ENCODE measurements around the gene CSPG4.
A peak's percentile ranks its signal among the peaks of the same experiment; 100 is the strongest.
"Not testable (repeated sequence)": the region's sequence is repeated elsewhere in the genome, so short reads cannot be mapped to it uniquely, and the experiment has no call there.

The CSPG4 gene

DNA sequence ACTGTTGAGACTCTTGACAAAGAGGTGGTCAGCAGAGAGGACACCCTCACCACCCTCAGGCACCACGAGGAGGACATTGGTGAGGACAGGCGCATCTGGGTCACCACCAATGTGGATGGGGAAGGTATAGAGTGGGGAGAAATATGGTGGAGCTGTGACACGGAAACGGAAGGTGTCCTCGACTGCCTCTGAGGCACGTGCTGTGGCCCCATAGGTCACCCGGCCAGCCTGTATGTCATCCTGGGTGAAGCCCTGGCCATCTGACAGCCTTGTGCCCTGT is 24.4 kb downstream of the CSPG4 start:
- no peak for DNase-seq

DNA sequence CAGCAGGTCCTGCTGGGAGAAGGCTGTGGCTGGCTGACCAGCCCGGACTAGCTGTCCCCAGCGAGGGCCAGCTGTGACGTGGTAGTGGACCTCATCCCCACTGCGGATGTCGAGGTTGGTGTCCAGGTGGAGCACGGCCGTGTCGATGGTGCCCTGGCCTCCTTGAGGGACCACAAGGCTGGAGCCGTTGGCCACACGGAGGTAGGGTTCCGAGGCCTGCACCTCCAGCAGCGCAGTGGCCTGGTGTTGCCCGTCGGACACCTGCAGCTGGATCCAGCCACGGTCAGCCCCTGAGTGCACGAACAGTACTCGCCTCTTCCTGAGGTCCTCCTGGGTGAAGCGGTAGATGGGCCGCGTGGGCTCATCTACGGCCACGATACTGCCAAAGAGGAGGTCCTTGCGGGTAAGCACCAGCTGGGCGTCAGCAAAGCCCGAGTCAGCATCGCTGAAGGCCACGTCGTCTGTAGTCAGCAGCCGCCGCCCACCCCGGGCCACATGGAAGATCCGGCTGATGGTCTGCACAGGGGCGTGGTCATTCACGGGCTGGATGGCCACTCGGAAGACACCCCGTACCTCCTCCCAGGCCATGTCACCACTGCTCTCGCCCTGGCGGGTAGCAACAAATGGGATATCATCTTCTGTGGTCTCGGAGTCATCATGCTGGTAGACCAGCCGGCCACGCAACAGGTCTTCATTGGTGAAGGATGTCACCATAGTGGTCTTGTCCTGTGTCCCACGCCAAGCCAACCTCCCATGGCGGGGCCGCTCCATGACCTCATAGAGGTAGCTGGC is 25.0 kb downstream of the CSPG4 start:
- no peak for DNase-seq

DNA sequence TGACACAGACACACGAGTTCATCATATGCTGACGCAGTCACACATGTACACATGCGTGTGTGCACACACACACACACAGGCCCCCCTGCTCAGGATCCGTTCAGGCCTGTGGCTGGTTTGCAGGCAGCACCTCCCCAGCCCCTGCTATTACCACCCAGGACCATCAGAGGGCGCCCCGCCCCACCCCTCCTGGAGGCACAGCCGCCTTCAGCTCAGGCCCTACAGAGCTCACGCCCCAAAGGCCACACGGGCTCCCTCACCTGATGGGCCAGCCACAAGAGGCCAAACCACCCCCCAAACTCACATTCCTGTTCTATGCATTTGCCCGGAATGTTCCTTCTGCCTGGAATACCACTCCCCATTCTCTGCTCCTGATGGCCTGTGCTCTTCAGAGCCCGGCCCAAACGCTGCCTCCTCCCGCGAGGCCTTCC is 26.4 kb downstream of the CSPG4 start:
- DNase-seq, result peak; percentile 62

DNA sequence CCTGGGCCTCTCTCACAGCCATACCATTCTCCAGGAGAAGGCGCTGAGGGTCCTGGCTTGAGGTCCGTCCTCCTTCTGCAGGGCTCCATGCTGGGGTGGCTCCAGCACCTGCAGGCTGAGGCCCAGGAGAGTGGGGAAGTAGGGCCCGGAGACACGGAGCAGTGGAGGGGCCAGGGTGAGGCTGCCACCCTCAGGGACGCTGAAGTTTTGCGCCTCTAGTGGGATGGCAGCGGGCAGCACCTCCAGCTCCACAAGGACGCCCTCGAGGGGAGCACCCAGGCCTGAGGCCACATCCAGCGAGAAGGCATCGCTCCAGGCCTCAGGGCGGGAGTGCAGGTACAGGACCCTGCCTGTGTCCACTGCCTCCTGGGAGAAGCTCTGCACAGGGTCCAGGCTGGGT is 27.5 kb downstream of the CSPG4 start:
- DNase-seq, result no peak

DNA sequence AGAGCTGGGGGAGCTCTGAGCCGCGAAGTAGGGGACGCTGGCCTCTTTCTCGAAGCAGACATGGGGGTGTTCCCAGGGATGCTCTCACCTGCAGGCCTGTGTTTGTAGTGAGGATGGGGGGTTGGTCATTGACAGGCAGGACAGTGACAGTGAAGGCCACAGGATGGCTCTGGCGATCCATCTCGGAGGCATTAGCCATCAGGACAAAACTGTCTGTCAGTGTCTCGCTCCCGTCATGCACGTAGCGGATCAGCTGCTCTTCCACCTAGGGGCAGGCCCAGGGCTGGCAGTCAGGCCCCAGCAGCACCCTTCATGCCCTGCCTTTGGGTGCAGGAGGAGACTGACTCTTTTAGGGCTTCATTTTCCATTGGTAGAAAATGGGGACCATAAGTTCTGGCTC is 28.0 kb downstream of the CSPG4 start:
- DNase-seq, result no peak

DNA sequence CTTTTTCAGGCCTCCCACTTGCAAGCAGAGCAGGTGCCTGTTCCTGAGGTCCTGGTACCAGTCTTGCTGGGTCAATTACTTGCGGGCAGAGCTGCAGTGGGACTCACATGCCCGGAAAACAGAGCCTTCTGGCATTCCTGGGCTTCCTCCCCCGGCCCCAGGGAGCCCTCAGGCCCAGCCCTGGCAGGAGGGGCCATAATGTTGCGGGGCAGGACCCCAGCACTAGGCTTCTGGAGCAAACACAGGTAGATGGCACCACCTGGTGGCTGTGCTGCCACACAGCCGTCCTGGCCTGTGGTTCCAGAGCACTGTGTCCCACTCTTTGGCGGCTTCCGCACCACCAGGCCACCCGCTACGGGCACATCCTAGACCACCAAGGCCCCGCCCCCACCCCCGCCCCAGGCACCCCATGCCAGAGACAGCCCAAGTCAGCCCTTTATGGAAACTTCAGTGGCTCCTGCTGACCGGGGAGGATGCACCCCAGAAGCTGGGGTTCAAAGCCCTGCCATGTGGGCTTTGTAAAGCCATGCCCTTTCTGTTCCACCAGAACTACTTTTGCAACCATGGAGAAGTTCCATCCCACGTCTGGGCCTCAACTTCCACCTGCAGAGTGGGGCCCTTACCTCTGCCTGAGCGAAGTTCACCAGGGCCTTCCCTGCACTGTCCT is 28.9 kb downstream of the CSPG4 start:
- DNase-seq, result peak; percentile 47

DNA sequence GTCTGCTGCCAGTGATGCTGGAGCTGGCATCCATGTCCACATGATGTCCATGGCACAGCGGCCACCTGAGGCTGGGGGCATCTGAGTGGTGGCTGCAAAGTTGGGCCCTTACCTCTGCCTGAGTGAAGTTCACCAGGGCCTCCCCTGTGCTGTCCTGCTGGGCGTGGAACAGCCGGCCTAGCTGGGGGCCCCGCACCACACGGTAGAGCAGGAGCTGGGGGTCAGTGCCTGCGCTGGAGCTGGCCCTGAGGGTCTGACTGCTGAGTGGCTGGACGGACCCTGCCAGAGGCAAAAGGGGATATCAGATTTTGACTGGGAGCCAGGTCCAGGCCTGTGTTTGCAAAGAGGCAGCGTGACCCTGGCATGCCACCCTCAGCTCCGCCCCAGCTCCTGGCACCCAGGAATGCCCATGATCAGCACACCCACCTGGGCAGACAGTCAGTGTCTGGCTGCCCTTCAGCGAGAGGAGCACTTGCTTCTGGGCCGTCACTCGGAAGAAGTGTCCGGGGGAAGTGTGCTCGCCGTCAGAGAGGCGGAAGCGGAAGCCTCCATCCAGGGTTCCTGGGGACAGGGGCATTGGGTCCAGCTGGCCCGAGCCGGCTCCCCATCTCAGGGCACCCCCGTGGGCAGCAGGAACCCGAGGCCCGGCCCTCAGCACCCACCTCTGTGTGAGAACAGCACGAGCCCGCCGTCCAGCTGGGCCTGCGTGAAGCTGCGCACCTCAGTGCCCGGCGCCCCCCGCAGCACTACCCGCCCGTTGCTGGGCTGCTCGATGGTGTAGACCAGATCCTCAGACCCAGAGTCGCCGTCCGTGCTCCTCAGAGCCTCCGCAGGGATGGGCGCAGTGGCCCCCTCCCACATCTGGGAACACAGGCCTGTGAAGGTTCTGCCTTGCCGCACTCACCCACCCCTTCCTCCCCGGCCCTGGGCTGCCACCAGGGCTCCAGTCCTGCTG is 30.2 kb downstream of the CSPG4 start:
- DNase-seq, result no peak

DNA sequence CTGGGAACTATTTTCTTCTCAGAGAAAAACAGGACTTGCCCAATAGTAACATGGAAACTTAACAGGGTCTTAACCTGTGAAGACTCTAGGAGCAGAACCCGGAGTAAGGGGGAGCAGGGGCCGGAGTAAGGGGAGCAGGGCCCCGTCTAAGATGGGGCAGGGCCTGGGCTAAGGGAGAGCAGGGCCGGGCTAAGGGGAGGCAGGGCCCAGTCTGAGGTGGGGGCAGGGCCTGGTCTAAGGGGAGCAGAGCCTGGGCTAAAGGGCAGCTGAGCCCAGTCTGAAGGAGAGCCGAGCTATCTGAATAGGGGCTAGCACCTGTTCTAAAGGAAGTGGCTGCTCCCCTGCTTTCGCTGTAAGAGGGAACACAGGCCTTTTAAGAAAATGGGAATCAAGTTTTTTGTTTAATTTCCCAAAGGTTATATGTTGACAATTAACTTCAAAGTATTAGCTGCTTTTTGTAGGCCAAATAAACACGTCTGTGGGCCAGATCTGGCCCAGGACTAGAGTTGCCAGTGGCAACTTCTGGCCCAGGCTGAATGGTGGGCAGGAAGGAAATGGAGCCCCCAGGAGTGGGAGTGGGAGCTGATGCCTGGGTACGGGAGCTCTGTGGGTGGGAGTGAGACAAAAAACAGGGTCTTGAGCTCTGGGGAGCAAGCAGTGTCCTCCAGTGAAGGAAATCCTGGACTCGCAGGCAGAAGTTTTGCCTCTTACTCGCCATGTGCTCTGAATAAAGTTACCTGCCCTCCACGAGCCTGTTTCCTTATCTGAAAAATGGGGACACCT is 32.5 kb downstream of the CSPG4 start:
- DNase-seq, result no peak

DNA sequence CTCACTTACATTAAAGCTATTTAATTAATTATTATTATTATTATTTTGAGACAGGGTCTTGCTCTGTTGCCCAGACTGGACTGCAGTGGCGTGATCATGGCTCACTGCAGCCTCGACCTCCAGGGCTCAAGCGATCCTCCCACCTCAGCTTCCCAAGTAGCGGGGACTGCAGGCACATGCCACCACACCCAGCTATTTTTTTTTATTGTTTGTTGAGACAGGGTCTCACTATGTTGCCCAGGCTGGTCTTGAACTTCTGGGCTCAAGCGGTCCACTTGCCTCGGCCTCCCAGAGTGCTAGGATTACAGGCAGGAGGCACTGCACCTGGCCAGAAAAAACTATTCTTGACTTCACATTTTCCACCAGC is 34.3 kb downstream of the CSPG4 start:
- DNase-seq, result not testable (repeated sequence)

DNA sequence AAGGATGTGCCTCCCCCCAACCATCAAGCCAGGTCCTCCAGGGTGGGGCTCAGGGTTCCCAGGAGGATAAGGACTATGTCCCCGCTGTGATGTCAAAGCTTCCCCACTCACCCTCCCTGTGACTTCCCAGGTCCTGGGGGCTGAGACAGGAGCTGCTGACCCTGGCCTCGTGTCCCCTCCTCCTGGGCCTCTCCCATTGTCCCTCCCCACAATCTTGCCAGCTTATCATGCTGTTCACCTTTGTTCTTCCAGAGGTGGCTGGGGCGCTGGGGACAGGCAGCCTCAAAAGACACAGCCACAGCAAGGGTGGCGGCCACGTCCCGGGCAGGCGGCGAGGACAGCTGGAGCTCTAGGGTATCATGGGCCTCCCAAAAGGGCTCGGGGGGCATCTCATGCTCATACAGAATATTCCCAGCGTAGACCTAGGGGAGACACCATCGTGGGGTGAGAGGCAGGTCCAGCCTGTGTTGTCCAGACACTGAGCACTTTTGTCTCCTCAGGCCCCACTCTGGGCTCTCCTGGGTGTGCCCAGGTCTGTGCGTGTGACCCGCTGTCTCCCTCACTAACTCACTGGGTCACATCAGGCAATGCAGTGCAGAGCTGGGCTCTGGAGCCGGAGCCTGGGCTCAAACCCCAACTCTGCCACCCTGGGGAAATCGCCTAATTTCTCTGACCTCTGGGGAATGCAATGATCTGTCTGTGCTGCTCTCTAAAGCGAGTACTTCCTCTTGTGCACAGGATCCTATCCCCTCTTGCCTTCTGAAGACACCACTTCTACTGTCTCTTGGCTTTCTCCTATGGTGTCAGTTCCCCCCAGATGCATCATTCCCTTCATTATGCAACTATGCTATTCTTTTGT is 35.0 kb downstream of the CSPG4 start:
- DNase-seq, result no peak

DNA sequence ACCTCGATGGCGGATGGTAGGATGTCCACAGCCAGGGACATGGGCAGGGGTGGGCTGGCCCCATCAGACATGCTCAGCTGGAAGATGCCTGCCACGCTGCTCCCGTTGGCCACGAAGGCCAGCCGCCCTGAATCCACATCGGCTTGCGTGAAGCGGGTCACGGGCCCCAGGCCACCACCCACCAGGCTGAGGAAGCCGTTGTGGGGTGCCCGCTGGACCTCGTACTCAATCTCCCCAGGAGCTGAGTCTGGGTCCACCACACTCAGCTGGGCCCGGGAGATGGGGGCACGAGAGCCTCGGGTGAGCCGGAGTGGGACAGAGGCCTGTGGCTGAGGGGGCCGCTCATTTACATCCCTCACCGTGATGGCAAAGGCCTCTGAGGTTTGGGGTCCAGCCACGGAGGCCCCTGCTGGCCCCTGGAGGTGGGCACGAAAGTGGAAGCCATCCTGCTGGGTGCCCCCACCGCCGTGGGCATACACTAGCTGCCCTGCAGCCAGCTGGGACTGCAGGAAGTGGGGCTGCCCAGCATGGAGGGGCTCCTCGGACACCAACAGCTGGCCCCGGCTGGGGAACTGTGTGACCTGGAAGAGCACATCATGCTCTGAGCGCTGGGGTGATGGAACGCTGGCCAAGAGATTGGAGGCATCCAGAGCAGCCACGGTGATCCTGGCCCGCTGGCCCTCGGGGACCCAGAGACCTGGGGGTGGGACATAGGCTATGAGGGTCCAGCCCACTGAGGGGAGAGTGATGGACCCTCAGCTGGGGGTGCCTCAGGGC is 35.8 kb downstream of the CSPG4 start:
- DNase-seq, result no peak

DNA sequence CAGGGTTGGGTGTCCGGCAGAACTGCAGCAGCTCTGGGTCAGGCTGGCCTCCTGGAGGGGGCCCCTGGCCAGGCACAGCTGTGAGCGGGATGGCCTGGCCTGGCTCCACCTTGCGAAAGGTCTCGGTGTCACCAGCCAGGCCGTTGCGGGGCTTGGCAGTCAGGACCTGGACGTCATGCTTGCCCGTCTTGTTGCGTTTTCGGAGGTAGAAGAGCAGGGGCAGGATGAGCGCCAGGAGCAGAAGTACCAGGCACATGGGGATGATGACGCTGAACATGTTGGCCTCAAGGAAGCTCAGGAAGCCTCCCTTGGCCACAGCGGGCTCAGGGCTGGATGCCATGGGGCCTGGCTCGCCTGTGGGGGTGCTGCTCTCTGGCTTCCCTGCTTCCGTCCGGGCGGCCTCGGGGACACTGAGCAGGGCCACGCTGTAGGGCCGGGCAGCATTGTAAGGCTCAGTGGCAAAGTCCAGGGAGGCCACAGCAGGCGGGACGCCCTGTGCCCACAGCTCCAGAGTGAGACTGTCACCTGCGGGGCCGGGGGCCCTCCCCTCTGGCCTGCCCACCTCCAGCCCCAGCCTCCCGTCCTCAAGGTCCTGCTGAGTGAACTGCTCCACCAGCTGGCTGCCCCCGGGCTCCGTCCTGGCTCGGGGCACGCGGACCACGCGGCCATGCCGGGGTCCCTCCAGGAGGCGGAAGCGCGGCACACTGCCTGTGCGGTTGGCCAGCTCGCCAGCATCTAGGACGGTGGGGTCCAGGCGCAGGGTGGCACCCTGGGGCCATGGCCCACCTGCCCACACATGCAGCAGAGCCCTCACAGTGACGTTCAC is 36.9 kb downstream of the CSPG4 start:
- DNase-seq, result no peak

DNA sequence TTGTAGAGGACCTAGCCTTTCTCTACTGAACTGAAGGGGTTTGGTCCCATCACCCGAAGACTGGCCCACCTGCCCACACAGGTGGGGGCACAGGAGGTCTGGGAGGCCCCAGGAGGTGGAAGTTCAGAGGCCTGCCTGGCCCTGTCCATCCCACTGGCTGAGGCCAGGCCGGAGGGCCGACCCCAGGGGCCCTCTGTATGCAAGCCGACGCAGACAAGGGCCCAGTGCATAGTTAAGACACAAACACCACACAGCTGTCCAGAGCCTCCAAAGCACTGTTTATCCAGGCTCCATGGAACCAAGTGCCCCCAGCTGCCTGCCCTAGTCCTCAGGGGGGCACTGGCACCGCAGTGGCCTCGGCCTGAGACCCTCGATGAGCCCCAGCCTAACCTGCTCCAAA is 38.3 kb downstream of the CSPG4 start:
- no peak for DNase-seq

DNA sequence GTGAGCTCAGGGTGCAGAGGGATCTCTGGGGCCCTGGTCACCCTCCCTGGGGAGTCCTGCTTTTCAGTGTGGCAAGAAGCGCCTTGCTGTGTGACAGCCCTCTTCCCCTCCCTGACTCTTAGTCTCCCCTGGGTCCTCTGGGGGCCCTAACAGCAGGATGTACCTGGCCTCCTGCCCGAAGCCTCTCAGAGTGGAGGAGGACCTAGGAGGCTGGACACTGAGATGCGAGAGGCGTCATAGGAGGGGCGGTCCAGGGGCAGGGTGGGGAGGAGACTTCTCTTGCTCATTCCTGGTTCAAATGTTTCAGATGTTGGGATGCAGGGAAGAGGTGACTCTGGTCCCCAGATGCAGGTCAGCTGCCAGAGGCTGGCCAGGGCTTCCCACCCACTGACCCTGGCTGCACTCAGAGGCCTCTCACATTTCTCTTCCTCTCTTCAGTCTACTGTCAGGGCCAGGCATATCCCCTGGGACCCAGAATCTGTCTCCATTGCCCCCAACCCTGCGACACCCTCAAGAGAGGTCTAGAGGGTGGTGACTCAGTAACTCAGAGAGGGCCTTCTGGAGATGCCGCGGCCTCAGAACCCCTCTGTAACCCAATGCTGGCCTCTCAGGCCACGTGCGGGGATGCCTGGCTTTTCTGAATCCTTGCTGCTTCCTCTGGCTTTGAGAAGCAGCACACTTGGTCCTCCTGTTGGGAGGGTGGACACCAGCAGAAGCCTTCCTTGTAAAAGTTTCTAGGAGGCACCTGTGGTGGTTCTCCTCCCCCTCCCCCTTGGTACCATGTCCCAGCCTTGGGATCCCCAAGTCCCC is 39.0 kb downstream of the CSPG4 start:
- peak; percentile 75 for DNase-seq

DNA sequence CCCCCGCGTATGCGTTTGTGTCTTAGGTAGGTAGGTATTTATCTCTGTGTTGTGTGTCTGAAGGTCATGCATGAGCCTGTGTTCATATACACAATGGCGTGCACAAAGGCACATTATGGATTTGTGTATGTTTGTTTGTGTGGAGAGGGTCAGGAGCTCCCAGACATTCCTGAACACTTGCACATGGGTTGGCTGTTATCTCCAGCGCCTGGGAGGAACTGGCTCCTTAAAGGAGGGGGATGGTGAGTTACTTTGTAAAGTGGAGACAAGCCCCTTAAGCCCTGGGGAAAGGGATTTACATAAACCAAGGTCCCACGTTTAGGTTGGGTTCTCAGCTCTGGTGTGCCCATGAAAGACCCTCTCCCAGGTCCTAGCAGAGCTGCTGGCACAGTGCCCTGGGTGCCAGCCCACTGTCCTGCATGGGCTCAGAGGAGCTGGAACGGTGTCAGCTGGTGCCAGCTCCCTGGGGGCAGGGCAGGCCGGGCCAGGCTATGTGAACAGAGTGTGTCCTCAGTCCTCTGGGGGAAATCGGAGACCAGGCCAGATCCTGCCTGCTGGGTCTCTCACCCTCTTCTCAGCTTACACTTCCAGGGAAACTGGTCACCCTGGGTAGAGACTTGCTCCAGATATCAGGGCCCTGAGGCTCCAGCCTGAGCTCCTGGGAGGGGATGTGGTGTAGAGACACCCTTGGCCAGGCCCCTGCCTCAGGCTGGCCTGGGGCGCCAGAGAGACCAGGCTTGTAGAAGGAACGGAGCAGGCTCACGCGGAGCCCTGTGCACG is 39.8 kb downstream of the CSPG4 start:
- DNase-seq, result peak; percentile 85

DNA sequence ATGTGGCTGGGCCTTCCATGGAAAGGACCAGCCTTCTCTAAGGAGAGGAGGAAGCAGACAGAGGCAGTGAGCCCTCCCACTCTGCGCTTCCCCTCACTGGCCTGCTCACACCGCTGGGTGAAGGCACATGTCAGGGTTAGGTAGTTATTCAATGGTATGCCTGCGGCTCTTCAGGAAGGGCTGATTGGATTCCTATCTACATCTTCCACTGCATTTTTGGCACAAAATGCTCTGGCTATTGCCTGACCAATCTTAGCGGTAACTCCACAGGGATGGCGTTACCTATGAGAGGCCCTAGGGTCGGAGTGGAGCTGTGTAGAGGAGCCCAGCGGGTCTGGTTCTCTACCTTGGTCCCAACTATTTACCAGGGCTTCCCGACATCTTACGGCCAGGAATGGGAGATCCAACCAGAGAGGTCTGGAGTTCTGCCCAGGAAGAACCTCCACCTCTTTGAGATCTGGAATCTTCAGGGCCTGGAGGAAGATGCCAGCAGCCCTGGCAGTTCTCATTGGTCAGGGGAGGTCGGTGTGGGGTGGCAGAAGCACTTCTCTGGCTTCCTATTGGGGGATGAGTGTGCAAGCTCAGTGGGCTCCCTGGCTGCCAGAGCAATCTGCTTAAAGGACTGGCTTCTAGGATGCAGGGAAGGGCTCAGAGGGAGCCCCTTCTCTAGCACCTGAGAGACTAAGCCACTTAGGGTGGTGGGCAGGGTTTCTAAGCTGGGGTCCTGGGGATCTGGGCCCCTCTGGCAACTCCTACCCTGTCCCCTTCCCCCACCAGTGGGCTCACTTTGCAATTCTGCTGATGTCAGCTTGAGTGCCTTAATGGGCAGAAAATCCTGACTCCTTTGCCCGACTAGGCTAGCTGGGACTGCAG is 40.7 kb downstream of the CSPG4 start:
- DNase-seq, result peak; percentile 38

DNA sequence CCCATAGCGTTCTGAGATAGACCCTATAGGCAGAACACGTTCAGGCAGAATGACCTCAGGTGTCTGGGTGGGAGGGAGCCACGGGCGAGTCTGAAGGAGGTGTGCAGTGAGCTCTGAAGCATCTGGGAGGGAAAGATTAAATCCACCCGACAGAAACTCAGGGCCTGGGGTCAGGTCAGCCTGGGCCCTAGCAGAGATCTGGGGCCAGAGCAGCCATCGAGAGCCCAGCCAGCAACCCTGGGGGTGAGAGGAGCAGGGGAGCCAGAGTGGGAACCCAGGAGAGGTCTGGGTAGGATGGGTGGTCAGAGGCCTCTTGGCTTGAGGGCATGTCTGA is 42.8 kb downstream of the CSPG4 start:
- no peak for DNase-seq
